GOT3 (cell line): ENCODE measurements around the gene TBC1D22A.

Experiments used
- DNase-seq: peaks from one replicate; lab custom pipeline; 2025; ENCODE audit warnings: mixed read lengths; lab: John Stamatoyannopoulos, UW

Gene TBC1D22A

GRCh38 chr22:46753360-46753759 lies 9.1 kb upstream of the TBC1D22A start:
- DNase-seq: no peak

DNA sequence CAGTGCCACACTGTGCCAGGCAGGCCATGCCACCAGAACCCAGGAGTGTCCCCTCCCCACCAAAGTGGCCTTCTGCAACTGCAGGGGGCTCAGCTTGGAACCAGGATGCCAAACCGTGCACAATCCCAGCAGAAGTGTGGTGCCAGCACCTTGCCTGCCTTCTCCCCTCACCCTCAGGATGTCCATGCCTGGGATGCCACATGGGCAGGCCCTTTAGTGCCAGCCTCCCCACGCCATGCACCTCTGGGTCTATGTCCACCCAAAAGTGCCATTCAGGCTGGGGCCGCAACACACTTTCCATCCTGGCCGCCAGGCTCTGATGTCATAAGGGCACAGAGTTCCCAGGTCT lies 8.7 kb upstream of the TBC1D22A start:
- DNase-seq: no peak

DNA sequence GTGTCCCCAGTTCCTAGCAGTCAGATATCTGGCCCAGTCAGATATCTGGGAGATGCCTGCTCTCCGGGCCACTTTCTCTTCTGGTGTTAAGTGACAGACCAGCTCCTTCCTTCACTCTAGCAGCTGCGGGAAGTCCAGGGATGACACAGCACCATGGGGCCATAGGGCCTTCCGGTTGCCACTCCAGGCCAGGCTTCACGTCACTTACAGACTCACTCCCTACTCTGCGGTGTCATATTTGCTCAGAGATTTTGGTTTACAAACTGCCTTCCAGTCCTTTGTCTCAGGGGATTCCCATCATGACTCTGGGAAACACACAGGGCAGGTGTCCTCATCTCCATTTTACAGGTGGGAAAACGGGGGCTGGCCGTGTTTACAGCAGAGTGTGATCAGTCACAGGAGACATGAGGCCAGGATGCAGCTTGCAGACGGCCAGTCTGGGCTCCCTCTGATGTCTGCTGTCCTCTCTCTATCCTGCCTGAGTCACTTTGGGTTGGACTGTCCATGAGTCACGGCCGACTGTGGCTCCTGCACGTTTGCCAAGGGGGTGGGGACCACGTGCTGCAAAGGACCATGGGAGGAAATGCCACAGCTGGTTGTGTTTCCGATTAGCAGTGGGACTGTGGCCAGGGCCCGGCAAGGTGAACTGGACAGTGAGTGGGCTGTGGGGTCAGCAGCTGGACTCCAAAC lies 8.2 kb upstream of the TBC1D22A start:
- peak; percentile 84 for DNase-seq

DNA sequence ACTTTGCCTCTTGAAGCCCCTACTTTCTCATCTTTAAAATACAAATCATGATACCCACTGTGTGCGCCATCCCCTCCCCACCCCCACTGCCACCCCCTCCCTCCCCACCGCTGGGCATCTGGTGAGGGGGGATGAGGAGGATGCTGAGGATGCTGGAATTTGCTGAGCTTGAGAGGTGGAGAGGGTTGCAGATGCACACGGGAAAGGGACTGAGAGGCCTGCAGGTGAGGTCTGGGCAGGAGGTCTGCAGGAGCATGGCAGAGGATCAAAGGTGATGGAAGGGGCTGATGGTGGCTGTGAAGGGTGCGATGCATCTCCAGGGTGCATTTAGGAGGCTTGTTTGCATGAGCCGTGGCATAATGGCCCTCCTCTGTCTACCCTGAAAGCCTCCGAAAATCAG lies 7.6 kb upstream of the TBC1D22A start:
- no peak for DNase-seq

GRCh38 chr22:46755525-46755924 lies 6.9 kb upstream of the TBC1D22A start:
- DNase-seq: no peak

DNA sequence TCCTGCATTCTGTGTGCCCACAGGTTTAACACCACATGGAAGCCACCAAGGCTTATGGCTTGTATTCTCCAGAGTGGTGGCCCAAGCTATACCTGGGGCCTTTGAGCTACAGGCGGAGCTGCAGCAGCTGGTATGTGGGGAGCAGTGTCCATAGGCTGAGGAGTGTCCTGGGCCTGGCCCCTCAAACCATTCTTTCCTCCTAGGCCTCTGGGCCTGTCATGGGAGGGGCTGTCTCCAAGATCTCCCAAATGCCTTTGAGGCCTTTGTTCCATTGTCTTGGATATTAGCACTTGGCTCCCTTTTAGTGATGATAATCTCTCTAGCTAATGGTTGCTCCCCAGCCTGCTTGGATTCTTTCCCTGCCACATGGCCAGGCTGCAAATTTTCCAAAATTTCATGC lies 6.4 kb upstream of the TBC1D22A start:
- DNase-seq: no peak

DNA sequence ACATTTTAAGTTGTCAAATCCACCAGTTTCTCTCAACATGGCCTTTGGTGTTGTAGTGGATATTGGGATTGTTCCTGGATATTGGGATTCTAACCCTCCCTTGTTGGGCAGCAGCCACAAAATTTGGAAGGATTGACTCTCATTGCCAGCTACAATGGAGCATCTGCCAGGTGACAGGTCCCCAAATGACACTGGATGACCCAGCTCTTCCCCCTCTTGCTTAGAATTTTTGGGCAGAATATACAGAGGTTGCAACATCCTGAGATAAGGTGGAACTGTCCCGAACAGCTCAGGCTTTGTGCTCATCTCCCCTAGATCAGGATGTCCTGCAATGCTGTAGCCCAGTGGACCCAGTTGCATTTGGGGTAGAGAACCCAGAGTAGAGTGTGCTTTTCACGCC lies 5.3 kb upstream of the TBC1D22A start:
- no peak for DNase-seq

DNA sequence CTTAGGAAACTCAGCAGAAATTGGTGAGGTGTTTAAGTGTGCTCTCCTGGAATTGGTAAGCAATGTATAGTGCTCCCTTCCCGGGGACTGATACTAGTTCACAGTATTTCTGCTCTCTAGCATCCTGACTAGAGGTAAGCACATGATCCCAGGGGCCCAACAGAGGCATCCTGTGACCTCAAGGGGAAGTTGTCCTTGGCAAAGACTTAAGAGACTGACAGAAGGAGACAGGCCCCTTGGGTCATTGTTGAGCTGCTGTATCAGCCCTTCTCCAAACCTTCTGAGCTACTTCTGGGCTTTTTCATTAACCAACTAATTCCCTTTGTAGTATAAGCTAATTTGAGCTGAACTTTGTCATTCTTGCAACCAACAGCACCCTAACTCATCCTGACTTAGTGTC lies 4.3 kb upstream of the TBC1D22A start:
- no peak for DNase-seq

DNA sequence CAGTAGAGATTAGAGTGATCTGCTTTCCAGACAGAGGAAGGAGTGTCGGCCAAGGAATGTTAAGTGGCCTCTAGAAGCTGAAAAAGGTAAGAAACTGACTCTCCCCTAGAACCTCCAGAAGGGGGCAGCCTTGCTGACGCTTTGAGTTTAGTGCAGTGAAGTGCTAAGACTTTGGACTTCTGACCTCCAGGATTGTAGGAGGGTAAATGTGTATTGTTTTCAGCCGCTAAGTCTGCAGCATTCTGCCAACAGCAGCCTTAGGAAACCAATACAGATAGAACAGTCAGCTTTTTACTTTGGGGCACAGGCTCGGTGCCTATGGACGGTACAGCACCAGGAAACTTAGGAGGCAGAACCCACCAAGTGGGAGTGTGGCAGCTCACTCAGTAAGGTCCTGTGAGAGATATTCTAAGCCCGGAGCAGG lies 3.6 kb upstream of the TBC1D22A start:
- no peak for DNase-seq

DNA sequence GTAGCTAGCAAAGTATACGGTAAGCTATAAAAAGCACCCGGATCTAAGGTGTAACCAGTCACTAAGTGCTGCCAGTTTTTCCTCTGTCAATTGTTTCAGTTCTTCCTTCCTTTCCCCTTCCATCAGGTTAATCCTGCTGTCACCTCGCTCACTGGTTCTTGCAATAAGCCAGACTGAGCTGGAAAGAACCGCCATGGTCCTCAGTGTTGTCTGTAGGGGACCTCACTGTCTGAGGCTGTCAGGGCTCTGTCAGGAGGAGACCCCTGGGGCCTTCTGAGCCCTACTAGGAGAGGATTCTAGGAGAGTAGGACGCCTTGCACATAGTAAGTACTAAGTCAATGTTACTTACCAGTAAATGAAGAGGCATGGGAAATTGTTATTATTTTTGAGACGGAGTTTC lies 1.4 kb upstream of the TBC1D22A start:
- DNase-seq: no peak

GRCh38 chr22:46761539-46762237 lies 762 bp upstream of the TBC1D22A start:
- DNase-seq: no peak

- no peak for DNase-seq
These were observed 728 bp downstream of the TBC1D22A start for GRCh38 chr22:46763051-46763705.

GRCh38 chr22:46764140-46764680 lies 1.8 kb downstream of the TBC1D22A start:
- no peak for DNase-seq

- DNase-seq: no peak
These were observed 2.5 kb downstream of the TBC1D22A start for GRCh38 chr22:46764779-46765485.

DNA sequence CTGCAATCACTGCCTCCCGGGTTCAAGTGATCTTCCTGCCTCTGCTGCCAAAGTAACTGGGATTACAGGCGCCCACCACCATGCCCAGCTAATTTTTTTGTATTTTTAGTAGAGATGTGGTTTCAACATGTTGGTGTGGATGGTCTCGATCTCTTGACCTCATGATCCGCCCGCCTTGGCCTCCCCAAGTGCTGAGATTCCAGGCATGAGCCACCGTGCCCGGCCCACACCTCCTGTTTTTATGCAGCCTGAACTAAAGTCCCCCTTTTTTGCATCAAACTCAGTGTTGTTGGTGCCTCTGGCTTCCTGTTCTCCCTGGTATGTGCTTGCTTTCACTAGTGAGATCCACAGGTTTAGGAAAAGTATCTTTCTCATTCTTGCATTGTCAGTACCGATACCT lies 4.2 kb downstream of the TBC1D22A start:
- DNase-seq: no peak

DNA sequence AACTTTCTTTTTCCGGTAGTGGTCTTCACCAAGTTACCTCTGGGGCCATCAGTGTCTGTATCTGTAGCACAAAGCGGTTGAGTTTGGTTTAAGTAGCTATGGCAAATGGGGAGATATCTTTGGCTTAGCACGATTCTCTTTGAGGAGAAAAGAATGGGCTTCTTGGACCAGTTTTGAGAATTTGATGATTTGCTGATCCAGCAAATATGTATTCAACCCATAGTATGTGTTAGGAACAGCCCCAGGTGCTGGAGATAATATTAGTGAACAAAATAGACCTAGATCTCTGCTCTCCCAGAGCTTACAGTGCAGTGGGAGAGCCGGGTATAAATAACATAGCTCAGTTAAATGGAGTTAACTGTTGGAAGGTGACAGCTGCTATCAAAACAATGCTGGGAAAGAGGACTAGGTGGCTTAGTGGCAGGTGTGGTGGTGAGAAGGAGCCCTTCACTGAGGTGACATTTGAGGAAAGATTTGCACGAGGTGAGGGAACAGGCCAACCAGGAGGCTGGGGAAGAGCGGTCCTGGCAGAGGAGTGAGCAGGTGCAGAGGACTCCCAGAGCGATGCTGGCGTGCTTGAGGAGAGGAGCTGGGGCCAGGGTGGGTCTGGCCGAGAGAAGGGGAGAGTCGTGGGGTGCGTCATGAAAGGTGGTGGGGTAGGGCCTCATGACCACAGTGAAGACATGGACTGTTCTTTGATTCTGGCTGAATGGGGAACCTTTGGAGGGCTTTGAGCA lies 5.0 kb downstream of the TBC1D22A start:
- no peak for DNase-seq

DNA sequence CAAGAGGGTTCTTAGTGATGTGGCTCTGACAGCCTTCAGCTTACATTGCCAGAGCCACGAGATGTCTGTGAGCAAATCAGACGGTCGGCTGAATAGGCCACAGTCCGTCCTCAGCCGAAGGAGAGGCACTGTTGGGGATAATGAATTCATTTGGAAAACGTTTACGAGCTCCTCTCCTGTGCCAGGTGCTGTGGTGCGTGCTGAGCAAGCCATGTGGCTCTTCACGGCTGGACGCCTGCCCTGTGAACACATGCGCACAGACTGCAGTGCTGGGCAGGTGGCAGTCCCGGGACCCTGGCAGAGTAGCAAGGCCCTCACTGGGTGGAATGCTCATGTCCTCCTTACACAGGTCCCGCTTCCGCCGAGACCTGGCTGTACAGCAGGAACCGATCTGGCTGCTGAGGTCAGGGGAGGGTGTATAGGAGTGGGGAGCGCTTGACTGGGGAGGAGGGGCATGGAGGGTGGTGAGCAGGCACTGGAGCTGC lies 6.8 kb downstream of the TBC1D22A start:
- DNase-seq: no peak

DNA sequence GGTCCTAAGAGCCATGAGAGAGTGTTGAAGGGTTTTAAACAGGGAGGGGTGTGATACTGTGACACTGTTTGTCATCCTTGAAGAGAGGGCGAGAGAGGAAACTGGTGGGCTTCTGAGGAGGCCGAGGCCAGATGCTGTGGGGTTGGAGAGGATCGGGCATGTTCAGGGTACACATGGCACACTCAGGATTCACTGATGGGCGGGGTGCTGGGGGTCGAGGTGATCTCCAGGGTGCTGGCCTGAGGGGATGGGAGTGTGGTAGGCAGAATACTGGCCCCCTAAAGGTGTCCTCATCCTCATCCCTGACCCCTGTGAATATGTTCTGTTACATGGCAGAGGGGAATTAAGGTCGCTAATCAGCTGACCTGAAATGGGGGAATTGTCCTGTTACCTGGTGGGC lies 7.3 kb downstream of the TBC1D22A start:
- no peak for DNase-seq

- no peak for DNase-seq
These were observed 7.7 kb downstream of the TBC1D22A start for GRCh38 chr22:46770151-46770641.

DNA sequence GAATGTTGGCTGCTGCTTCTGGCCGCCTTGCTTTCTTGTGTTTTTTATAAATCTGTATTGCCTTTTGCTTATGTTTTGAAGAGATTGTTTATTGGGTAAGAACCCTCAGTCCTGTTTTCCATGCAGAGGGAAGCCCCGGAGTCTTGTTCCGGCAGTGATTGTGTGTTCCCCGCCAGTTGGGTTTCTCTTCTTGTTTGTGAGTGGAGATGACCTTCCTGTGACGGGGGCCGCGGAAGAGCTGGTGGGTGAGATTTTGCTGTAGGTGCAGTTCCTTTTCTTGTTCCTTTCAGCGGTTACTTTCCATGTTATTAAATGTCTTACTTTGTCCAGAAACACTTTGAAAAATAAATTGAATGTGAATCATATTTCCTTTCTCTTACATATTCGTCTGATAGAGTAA lies 8.3 kb downstream of the TBC1D22A start:
- no peak for DNase-seq

GRCh38 chr22:46773076-46773475 lies 10.6 kb downstream of the TBC1D22A start:
- DNase-seq: no peak
